ENCODE results near the gene CHRNA5. TPM values are rescaled to one million over a fixed set of nuclear protein-coding genes. Genes with fewer than 3 reads are reported as not detected.

The CHRNA5 gene
- total RNA-seq, 3 donors from 2014 or later, result 1.4 to 4.3 (median 3.1) TPM

GRCh38 chr15:78633348-78633747, 68.0 kb downstream of the CHRNA5 start:
- H3K27me3 ChIP-seq, result no peaks in the 10 kb centered on the region
- H3K4me3 ChIP-seq, result no peak overlapping the region
- no peak overlapping the region for H3K27ac ChIP-seq
- TF ChIP-seq CTCF (IDR thresholded peaks at IDR 0.05), result no peak
- no peak for TF ChIP-seq POLR2AphosphoS5 (IDR thresholded peaks at IDR 0.05)
- no peak for TF ChIP-seq POLR2A (IDR thresholded peaks at IDR 0.05)
- peaks cover 9 to 12% of the 10 kb centered on the region in 2 donors for H3K9me3 ChIP-seq
- H3K36me3 ChIP-seq, result no peaks in the 10 kb centered on the region
- no peak for DNase-seq (ENCODE audit: low spot score in 2 of 2)
- no peaks in the 10 kb centered on the region for H3K4me1 ChIP-seq
- intact Hi-C loops (cut with DNase I; ENCODE audit: low total_unique reads), result no loop called here

- Histone ChIP-seq H3K36me3 (no peaks in the 10 kb centered on the region), H3K9me3 (peaks cover 9 to 12% of the 10 kb centered on the region in 2 donors), H3K27me3 (no peaks in the 10 kb centered on the region), H3K4me1 (no peaks in the 10 kb centered on the region), H3K4me3 (no peak overlapping the region), H3K27ac (no peak overlapping the region)
- intact Hi-C loops (cut with DNase I; ENCODE audit: low total_unique reads), result no loop called here
- TF ChIP-seq POLR2AphosphoS5 (IDR thresholded peaks at IDR 0.05) (no peak), POLR2A (IDR thresholded peaks at IDR 0.05) (no peak), CTCF (IDR thresholded peaks at IDR 0.05) (no peak)
- DNase-seq (ENCODE audit: low spot score in 2 of 2), result peak in 1 of 2 donors; percentile 33
Observed at GRCh38 chr15:78634210-78635145, 69.2 kb downstream of the CHRNA5 start.

GRCh38 chr15:78635346-78635745, 70.0 kb downstream of the CHRNA5 start:
- DNase-seq (ENCODE audit: low spot score in 2 of 2), result peak in 1 of 2 donors; percentile 20
- peaks cover 0 to under 1% of the 10 kb centered on the region in 2 donors for H3K4me1 ChIP-seq
- H3K4me3 ChIP-seq, result no peak overlapping the region
- no peak overlapping the region for H3K27ac ChIP-seq
- H3K36me3 ChIP-seq, result no peaks in the 10 kb centered on the region
- no peak for TF ChIP-seq POLR2A (IDR thresholded peaks at IDR 0.05)
- TF ChIP-seq POLR2AphosphoS5 (IDR thresholded peaks at IDR 0.05), result no peak
- TF ChIP-seq CTCF (IDR thresholded peaks at IDR 0.05), result no peak
- H3K27me3 ChIP-seq, result no peaks in the 10 kb centered on the region
- peaks cover 9 to 12% of the 10 kb centered on the region in 2 donors for H3K9me3 ChIP-seq
- intact Hi-C loops (cut with DNase I; ENCODE audit: low total_unique reads), result no loop called here

GRCh38 chr15:78636378-78636859, 71.1 kb downstream of the CHRNA5 start:
- DNase-seq (ENCODE audit: low spot score in 2 of 2), result no peak
- intact Hi-C loops (cut with DNase I; ENCODE audit: low total_unique reads), result no loop called here
- H3K4me1 ChIP-seq, result peaks cover 0 to 10% of the 10 kb centered on the region in 2 donors
- H3K27ac ChIP-seq, result no peak overlapping the region
- no peak overlapping the region for H3K4me3 ChIP-seq
- TF ChIP-seq POLR2A (IDR thresholded peaks at IDR 0.05), result no peak
- TF ChIP-seq POLR2AphosphoS5 (IDR thresholded peaks at IDR 0.05), result no peak
- H3K27me3 ChIP-seq, result no peaks in the 10 kb centered on the region
- H3K36me3 ChIP-seq, result no peaks in the 10 kb centered on the region
- peaks cover 9 to 12% of the 10 kb centered on the region in 2 donors for H3K9me3 ChIP-seq

GRCh38 chr15:78637776-78638435, 72.6 kb downstream of the CHRNA5 start:
- no peaks in the 10 kb centered on the region for H3K27me3 ChIP-seq
- TF ChIP-seq POLR2A (IDR thresholded peaks at IDR 0.05), result no peak
- TF ChIP-seq POLR2AphosphoS5 (IDR thresholded peaks at IDR 0.05), result no peak
- no peak for TF ChIP-seq CTCF (IDR thresholded peaks at IDR 0.05)
- no peaks in the 10 kb centered on the region for H3K36me3 ChIP-seq
- H3K27ac ChIP-seq, result no peak overlapping the region
- peak in 1 of 2 donors; percentile 10 for DNase-seq (ENCODE audit: low spot score in 2 of 2)
- no peak overlapping the region for H3K4me3 ChIP-seq
- intact Hi-C loops (cut with DNase I; ENCODE audit: low total_unique reads), result no loop called here
- peaks cover 0 to 10% of the 10 kb centered on the region in 2 donors for H3K4me1 ChIP-seq
- H3K9me3 ChIP-seq, result peaks cover 9 to 11% of the 10 kb centered on the region in 2 donors
